ENCODE data around the gene MYRFL. TPM values are rescaled to one million over a fixed set of nuclear protein-coding genes. Genes with fewer than 3 reads are reported as not detected.

The MYRFL gene
- polyA plus RNA-seq, 1 donor from 2014 or later, result not detected

- Histone ChIP-seq H3K4me2 (ENCODE audit: low read length) (no peak overlapping the region), H3K9me3 (ENCODE audit: low read length) (no peaks in the 10 kb centered on the region), H3K9me2 (ENCODE audit: insufficient read depth, low read length) (no peaks in the 10 kb centered on the region), H3K27me3 (ENCODE audit: insufficient read depth, low read depth, low read length) (no peaks in the 10 kb centered on the region), H3K36me3 (ENCODE audit: insufficient read depth, low read length) (no peaks in the 10 kb centered on the region), H3K4me3 (ENCODE audit: low read length) (no peak overlapping the region), H3K9ac (ENCODE audit: low read length) (no peak overlapping the region), H3F3A (ENCODE audit: insufficient read depth, low read length, poor library complexity, severe bottlenecking) (no peaks in the 10 kb centered on the region), H4K20me1 (ENCODE audit: insufficient read depth) (no peaks in the 10 kb centered on the region), H2AFZ (ENCODE audit: low read depth, low read length) (no peak overlapping the region), H3K27ac (ENCODE audit: low read length) (no peak overlapping the region), H3K79me2 (replicated peaks; ENCODE audit: insufficient read depth, low read length) (no peaks in the 10 kb centered on the region)
- TF ChIP-seq EP300 (conservative IDR thresholded peaks at IDR 0.05; ENCODE audit: poor library complexity, severe bottlenecking) (no peak), RAD21 (conservative IDR thresholded peaks at IDR 0.05) (no peak), POLR2AphosphoS5 (IDR thresholded peaks at IDR 0.05) (no peak), MXI1 (conservative IDR thresholded peaks at IDR 0.05; ENCODE audit: poor library complexity, severe bottlenecking) (no peak), REST (IDR thresholded peaks at IDR 0.05; ENCODE audit: borderline replicate concordance) (no peak), SMC3 (conservative IDR thresholded peaks at IDR 0.05; ENCODE audit: poor library complexity) (no peak), EZH2 (IDR thresholded peaks at IDR 0.05; ENCODE audit: borderline replicate concordance, insufficient read depth, low read length, poor library complexity, severe bottlenecking) (no peak), CTCF (IDR thresholded peaks at IDR 0.05; ENCODE audit: poor library complexity, severe bottlenecking) (no peak), TAF1 (IDR thresholded peaks at IDR 0.05; ENCODE audit: low read depth) (no peak)
Observed at GRCh38 chr12:69840727-69841126, 15.7 kb downstream of the MYRFL start.

- TF ChIP-seq TAF1 (IDR thresholded peaks at IDR 0.05; ENCODE audit: low read depth) (no peak), EZH2 (IDR thresholded peaks at IDR 0.05; ENCODE audit: borderline replicate concordance, insufficient read depth, low read length, poor library complexity, severe bottlenecking) (no peak), CTCF (IDR thresholded peaks at IDR 0.05; ENCODE audit: poor library complexity, severe bottlenecking) (no peak), MXI1 (conservative IDR thresholded peaks at IDR 0.05; ENCODE audit: poor library complexity, severe bottlenecking) (no peak), EP300 (conservative IDR thresholded peaks at IDR 0.05; ENCODE audit: poor library complexity, severe bottlenecking) (no peak), POLR2AphosphoS5 (IDR thresholded peaks at IDR 0.05) (no peak), SMC3 (conservative IDR thresholded peaks at IDR 0.05; ENCODE audit: poor library complexity) (no peak), REST (IDR thresholded peaks at IDR 0.05; ENCODE audit: borderline replicate concordance) (no peak), RAD21 (conservative IDR thresholded peaks at IDR 0.05) (no peak)
- Histone ChIP-seq H3K79me2 (replicated peaks; ENCODE audit: insufficient read depth, low read length) (no peaks in the 10 kb centered on the region), H3K27me3 (ENCODE audit: insufficient read depth, low read depth, low read length) (no peaks in the 10 kb centered on the region), H3F3A (ENCODE audit: insufficient read depth, low read length, poor library complexity, severe bottlenecking) (no peaks in the 10 kb centered on the region), H3K9me2 (ENCODE audit: insufficient read depth, low read length) (no peaks in the 10 kb centered on the region), H4K20me1 (ENCODE audit: insufficient read depth) (no peaks in the 10 kb centered on the region), H3K9me3 (ENCODE audit: low read length) (no peaks in the 10 kb centered on the region), H3K4me2 (ENCODE audit: low read length) (no peak overlapping the region), H3K4me3 (ENCODE audit: low read length) (no peak overlapping the region), H3K9ac (ENCODE audit: low read length) (no peak overlapping the region), H3K27ac (ENCODE audit: low read length) (no peak overlapping the region), H2AFZ (ENCODE audit: low read depth, low read length) (no peak overlapping the region), H3K36me3 (ENCODE audit: insufficient read depth, low read length) (no peaks in the 10 kb centered on the region)
Observed at GRCh38 chr12:69843608-69844007, 18.6 kb downstream of the MYRFL start.
